CD14-positive monocyte (primary cell): ENCODE measurements around the gene TRIM29. TPM values are rescaled to one million over a fixed set of nuclear protein-coding genes. Genes with fewer than 3 reads are reported as not detected.
A peak's percentile ranks its signal among the peaks of the same experiment; 100 is the strongest.

Experiments
- DNase-seq, 3 donors: peaks; one replicate each; pipeline ENCODE4 v3.0.0-alpha.2; 2011 to 2022
- H2AFZ ChIP-seq: 2 replicates; pipeline ENCODE4 v1.6.0; 2012; ENCODE audit warnings: mild to moderate bottlenecking, low read depth, low read length, inconsistent platforms; ENCODE audit not compliant: insufficient read depth, poor library complexity, severe bottlenecking
- H3K27ac ChIP-seq, 2 donors: 1 replicate in 1 of 2; 2 replicates in 1 of 2; pipeline ENCODE4 v1.5.1; 2012 to 2013; ENCODE audit warnings: low read length in 2 of 2, control low read depth in 1 of 2, inconsistent platforms in 1 of 2, low read depth in 1 of 2, mild to moderate bottlenecking in 1 of 2
- H3K27me3 ChIP-seq, 2 donors: one replicate each; pipeline versions ENCODE4 v1.6.0 to v1.6.1; 2011 to 2013; ENCODE audit warnings: low read length in 2 of 2; ENCODE audit not compliant: control insufficient read depth in 2 of 2, insufficient read depth in 2 of 2
- H3K36me3 ChIP-seq, 2 donors: replicated peaks in 1 of 2; 1 replicate in 1 of 2; 2 replicates in 1 of 2; pipeline versions ENCODE4 v1.5.1 to v1.6.1; 2012 to 2013; ENCODE audit warnings: low read length in 2 of 2, control low read depth in 1 of 2, inconsistent platforms in 1 of 2, mild to moderate bottlenecking in 1 of 2; ENCODE audit not compliant: insufficient read depth in 2 of 2, control insufficient read depth in 1 of 2
- H3K4me1 ChIP-seq, 2 donors: 1 replicate in 1 of 2; 2 replicates in 1 of 2; pipeline versions ENCODE4 v1.5.1 to v1.6.1; 2012 to 2013; ENCODE audit warnings: low read length in 2 of 2, control low read depth in 1 of 2, inconsistent platforms in 1 of 2, mild to moderate bottlenecking in 1 of 2, moderate library complexity in 1 of 2; ENCODE audit not compliant: insufficient read depth in 2 of 2, control insufficient read depth in 1 of 2
- H3K4me2 ChIP-seq: replicated peaks from 2 replicates; pipeline ENCODE3; 2012; ENCODE audit warnings: low read length, moderate library complexity, mild to moderate bottlenecking; ENCODE audit not compliant: poor library complexity, severe bottlenecking; ENCODE audit errors: extremely low read depth
- H3K4me3 ChIP-seq, 3 experiments: fragments of 200-600 bp in 1 of 3; sonication (generic) in 1 of 3; replicated peaks in 1 of 3; 1 replicate in 2 of 3; 2 replicates in 1 of 3; pipeline ENCODE4 v1.5.1; 2011 to 2013; ENCODE audit warnings: low read length in 3 of 3, mild to moderate bottlenecking in 3 of 3, control low read depth in 2 of 3, low read depth in 2 of 3, inconsistent platforms in 1 of 3, moderate library complexity in 1 of 3
- H3K79me2 ChIP-seq: 2 replicates; pipeline ENCODE4 v1.6.0; 2012; ENCODE audit warnings: mild to moderate bottlenecking, control low read depth, inconsistent platforms, low read length, moderate library complexity; ENCODE audit not compliant: insufficient read depth
- H3K9ac ChIP-seq: 2 replicates; pipeline ENCODE4 v1.6.0; 2017; ENCODE audit warnings: low read length, mild to moderate bottlenecking; ENCODE audit not compliant: insufficient read depth, poor library complexity, severe bottlenecking
- H3K9me3 ChIP-seq, 2 donors: replicated peaks in 1 of 2; 1 replicate in 1 of 2; 2 replicates in 1 of 2; pipeline versions ENCODE4 v1.5.1 to v1.6.1; 2012 to 2013; ENCODE audit warnings: low read length in 2 of 2, control low read depth in 1 of 2; ENCODE audit not compliant: control insufficient read depth in 1 of 2, insufficient read depth in 1 of 2
- H4K20me1 ChIP-seq: 2 replicates; pipeline ENCODE4 v1.6.0; 2012; ENCODE audit warnings: mild to moderate bottlenecking, low read length, control low read depth, moderate library complexity; ENCODE audit not compliant: insufficient read depth
- H3K27ac Mint-ChIP-seq, 7 donors: one replicate each; pipeline ENCODE4 v1.8.0; 2020; ENCODE audit warnings: mild to moderate bottlenecking in 7 of 7, mixed read lengths in 7 of 7, moderate library complexity in 6 of 7, inconsistent platforms in 2 of 7
- H3K27me3 Mint-ChIP-seq, 3 donors: one replicate each; pipeline ENCODE4 v1.8.0; 2021 to 2022; ENCODE audit warnings: low read depth in 3 of 3, mild to moderate bottlenecking in 3 of 3, mixed read lengths in 3 of 3, moderate library complexity in 3 of 3, inconsistent platforms in 1 of 3
- H3K36me3 Mint-ChIP-seq, 2 donors: one replicate each; pipeline ENCODE4 v1.8.0; 2020; ENCODE audit warnings: mixed read lengths in 2 of 2, inconsistent platforms in 1 of 2, mild to moderate bottlenecking in 1 of 2
- H3K4me1 Mint-ChIP-seq: one replicate; pipeline ENCODE4 v1.8.0; 2020; ENCODE audit warnings: mild to moderate bottlenecking, mixed read lengths
- H3K4me3 Mint-ChIP-seq, 2 donors: one replicate each; pipeline ENCODE4 v1.8.0; 2020; ENCODE audit warnings: mild to moderate bottlenecking in 2 of 2, mixed read lengths in 2 of 2, moderate library complexity in 1 of 2
- H3K9me3 Mint-ChIP-seq, 7 donors: one replicate each; pipeline ENCODE4 v1.8.0; 2020 to 2022; ENCODE audit warnings: mixed read lengths in 7 of 7, mild to moderate bottlenecking in 6 of 7, moderate library complexity in 6 of 7, inconsistent platforms in 2 of 7
- WGBS: methylation state at CpG from one replicate; pipeline ENCODE4 v1.1.5; 2013; ENCODE audit warnings: missing lambda C conversion rate; ENCODE audit not compliant: insufficient coverage; 5-methylcytosine and 5-hydroxymethylcytosine counted together
- intact Hi-C, 2 donors: fragments of 100-400 bp; cut with micrococcal nuclease; formaldehyde crosslinking; loops; one replicate each; pipeline versions ENCODE4 v1.15.0 to v1.15.1; 2023
- polyA plus RNA-seq, 3 donors: library from polyadenylated mRNA; depleted of rRNA in 1 of 3; unstranded in 2 of 3; stranded (reverse) in 1 of 3; fragments of 300-500 nt in 2 of 3; fragments of >200 nt in 1 of 3; fragmentation: Illumina TruSeq in 2 of 3; gene quantifications; 1 replicate in 2 of 3; 2 replicates in 1 of 3; pipeline ENCODE4 v1.2.3, GENCODE V29; 2012 to 2021
- TF ChIP-seq, protein P1 (sequence below): fragments of 200-600 bp; IDR thresholded peaks from one replicate; pipeline ENCODE4 v1.8.0; 2022; ENCODE audit warnings: antibody characterized with exemption, mild to moderate bottlenecking

Gene TRIM29
- polyA plus RNA-seq, 3 donors, result not detected

DNA sequence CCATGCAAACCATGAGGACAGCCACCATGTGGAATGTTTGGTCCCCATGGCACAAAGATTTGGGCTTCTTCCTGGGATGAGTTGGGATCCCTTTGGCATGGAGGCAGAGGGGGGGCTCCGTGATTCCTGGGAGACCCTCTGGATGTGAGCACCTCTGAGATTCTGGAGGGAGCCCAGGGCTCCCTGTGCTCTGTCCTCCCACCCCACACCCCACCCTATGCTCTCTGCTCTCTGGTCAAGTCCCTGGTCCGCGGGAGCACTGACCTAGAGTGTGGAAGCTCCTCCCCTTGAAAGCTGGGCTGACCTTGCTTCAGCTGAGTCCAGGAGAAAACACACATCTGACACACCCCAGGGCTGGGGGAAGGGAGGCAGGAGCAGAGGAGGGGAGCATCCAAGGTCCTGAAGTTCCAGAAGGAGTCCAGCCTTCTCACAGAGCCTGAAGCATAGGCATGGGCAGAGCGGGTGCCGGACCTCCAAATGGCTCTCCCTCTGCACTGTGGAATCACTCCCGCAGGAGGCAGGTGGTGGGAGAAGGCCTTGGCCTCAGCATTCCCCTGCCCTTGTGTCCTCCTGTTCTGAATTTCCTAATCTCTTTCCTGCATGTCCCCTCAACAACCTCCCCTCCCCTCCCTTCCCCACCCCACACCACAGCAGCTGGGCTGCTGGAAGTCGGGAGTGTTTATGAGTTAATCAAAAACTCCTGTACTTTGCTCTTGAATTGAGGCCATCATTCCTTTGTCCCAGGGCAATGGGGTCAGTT is 47.2 kb upstream of the TRIM29 start:
- no peak for DNase-seq
- no CpG with 5 or more reads among the region's 7 CpGs for WGBS
- Histone ChIP-seq H3K36me3 (no peaks in the 10 kb centered on the region), H4K20me1 (no peaks in the 10 kb centered on the region), H3K9ac (no peak overlapping the region), H2AFZ (no peak overlapping the region), H3K27ac (no peak overlapping the region), H3K4me1 (peaks cover 10% of the 10 kb centered on the region in 2 donors), H3K4me2 (no peak overlapping the region), H3K9me3 (no peaks in the 10 kb centered on the region), H3K27me3 (no peaks in the 10 kb centered on the region), H3K79me2 (no peaks in the 10 kb centered on the region), H3K4me3 (no peak overlapping the region)
- H3K4me3 Mint-ChIP-seq, result no peak overlapping the region
- intact Hi-C loops, result no loop called here
- peaks cover 0 to 2% (median 0%) of the 10 kb centered on the region in 7 donors for H3K9me3 Mint-ChIP-seq
- H3K4me1 Mint-ChIP-seq, result peaks cover 16% of the 10 kb centered on the region
- TF ChIP-seq, protein P1, sequence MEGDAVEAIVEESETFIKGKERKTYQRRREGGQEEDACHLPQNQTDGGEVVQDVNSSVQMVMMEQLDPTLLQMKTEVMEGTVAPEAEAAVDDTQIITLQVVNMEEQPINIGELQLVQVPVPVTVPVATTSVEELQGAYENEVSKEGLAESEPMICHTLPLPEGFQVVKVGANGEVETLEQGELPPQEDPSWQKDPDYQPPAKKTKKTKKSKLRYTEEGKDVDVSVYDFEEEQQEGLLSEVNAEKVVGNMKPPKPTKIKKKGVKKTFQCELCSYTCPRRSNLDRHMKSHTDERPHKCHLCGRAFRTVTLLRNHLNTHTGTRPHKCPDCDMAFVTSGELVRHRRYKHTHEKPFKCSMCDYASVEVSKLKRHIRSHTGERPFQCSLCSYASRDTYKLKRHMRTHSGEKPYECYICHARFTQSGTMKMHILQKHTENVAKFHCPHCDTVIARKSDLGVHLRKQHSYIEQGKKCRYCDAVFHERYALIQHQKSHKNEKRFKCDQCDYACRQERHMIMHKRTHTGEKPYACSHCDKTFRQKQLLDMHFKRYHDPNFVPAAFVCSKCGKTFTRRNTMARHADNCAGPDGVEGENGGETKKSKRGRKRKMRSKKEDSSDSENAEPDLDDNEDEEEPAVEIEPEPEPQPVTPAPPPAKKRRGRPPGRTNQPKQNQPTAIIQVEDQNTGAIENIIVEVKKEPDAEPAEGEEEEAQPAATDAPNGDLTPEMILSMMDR, result no peak
- no peaks in the 10 kb centered on the region for H3K36me3 Mint-ChIP-seq
- H3K27ac Mint-ChIP-seq, result no peak overlapping the region
- H3K27me3 Mint-ChIP-seq, result peaks cover 5 to 22% (median 21%) of the 10 kb centered on the region in 3 donors

DNA sequence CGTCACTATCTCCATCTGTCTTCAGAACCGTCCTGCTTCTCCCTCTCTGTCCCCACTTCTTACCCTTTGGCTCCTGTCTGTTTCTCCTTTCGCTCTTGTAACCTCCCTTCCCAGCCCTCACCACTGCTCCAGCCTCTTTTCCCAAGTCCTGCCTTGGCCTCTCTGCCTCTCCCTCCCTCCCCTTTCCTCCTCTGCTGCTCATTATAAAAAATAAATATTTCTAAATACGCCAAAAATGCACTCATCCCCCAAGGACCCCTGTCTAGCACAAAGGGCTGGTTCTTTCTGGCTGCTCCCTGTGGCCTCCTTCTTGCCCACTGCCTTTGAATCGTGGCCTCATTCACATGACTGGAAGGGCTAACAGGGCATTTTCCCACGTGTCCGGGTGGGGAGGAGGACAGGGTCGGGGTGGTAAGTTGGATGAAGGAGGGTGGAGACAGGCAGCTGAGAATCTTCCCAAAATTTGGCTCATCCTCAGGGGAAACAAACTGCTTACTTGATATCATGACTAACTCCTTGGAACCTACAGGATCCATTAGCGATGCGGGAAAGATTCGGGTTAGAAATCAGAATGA is 46.5 kb upstream of the TRIM29 start:
- no peaks in the 10 kb centered on the region for H4K20me1 ChIP-seq
- TF ChIP-seq, protein P1, result no peak
- peaks cover 17% of the 10 kb centered on the region for H3K4me1 Mint-ChIP-seq
- no peak overlapping the region for H3K4me3 Mint-ChIP-seq
- WGBS, result 97% methylated on average over 8 of the region's 11 CpGs
- H3K4me2 ChIP-seq, result no peak overlapping the region
- H3K9me3 Mint-ChIP-seq, result peaks cover 0 to 2% (median 0%) of the 10 kb centered on the region in 7 donors
- H3K27ac ChIP-seq, result no peak overlapping the region
- no peaks in the 10 kb centered on the region for H3K79me2 ChIP-seq
- DNase-seq, result no peak
- H3K36me3 Mint-ChIP-seq, result no peaks in the 10 kb centered on the region
- H3K4me1 ChIP-seq, result peaks cover 10 to 11% of the 10 kb centered on the region in 2 donors
- H3K9me3 ChIP-seq, result no peaks in the 10 kb centered on the region
- H3K27me3 ChIP-seq, result no peaks in the 10 kb centered on the region
- H3K4me3 ChIP-seq, result no peak overlapping the region
- H2AFZ ChIP-seq, result no peak overlapping the region
- H3K27me3 Mint-ChIP-seq, result peaks cover 5 to 23% (median 22%) of the 10 kb centered on the region in 3 donors
- H3K36me3 ChIP-seq, result no peaks in the 10 kb centered on the region
- intact Hi-C loops, result no loop called here
- H3K27ac Mint-ChIP-seq, result peak overlapping the region in 1 of 7 donors; percentile 75
- no peak overlapping the region for H3K9ac ChIP-seq
